WTC11 (cell line): ENCODE measurements around the gene GPATCH1. TPM values are rescaled to one million over a fixed set of nuclear protein-coding genes. Genes with fewer than 3 reads are reported as not detected.

Source experiments
- ATAC-seq: fragments of 200-7000 bp; cut with Tn5 transposase; 2 replicates; pipeline ENCODE4 v1.10.0; 2021; ENCODE audit warnings: mild to moderate bottlenecking, moderate library complexity
- CTCF ChIA-PET: fragments of 300-600 bp; sonication (Branson Sonifier 250); formaldehyde crosslinking; loops from one replicate; lab custom pipeline; 2021; ENCODE audit warnings: antibody characterized with exemption; lab: Charles Lee
- POLR2A ChIA-PET: fragments of 350-600 bp; sonication (Branson Sonifier 250); formaldehyde crosslinking; loops from one replicate; lab custom pipeline; 2021; ENCODE audit warnings: antibody characterized with exemption; lab: Charles Lee
- DNase-seq: peaks from one replicate; pipeline ENCODE4 v3.0.0; 2021; ENCODE audit warnings: low spot score
- H3K27ac Mint-ChIP-seq: 2 replicates; pipeline ENCODE4 v1.8.0; 2021; ENCODE audit warnings: mixed read lengths
- H3K27me3 Mint-ChIP-seq: 2 replicates; pipeline ENCODE4 v1.8.0; 2021; ENCODE audit warnings: low read depth, mild to moderate bottlenecking, moderate library complexity, mixed read lengths
- H3K36me3 Mint-ChIP-seq: 2 replicates; pipeline ENCODE4 v1.8.0; 2021; ENCODE audit warnings: mixed read lengths
- H3K4me1 Mint-ChIP-seq: 2 replicates; pipeline ENCODE4 v1.8.0; 2022; ENCODE audit warnings: mixed read lengths
- H3K4me3 Mint-ChIP-seq: 2 replicates; pipeline ENCODE4 v1.8.0; 2021; ENCODE audit warnings: mild to moderate bottlenecking, moderate library complexity, mixed read lengths
- H3K9me3 Mint-ChIP-seq: 2 replicates; pipeline ENCODE4 v1.8.0; 2021; ENCODE audit warnings: mixed read lengths
- EMX1 ChIP-seq: fragments of 250-450 bp; sonication (Bioruptor Pico); IDR thresholded peaks from 2 replicates; pipeline ENCODE4 v1.8.0; 2021; ENCODE audit warnings: mild to moderate bottlenecking
- ERG ChIP-seq: fragments of 250-450 bp; sonication (Bioruptor Pico); IDR thresholded peaks from 2 replicates; pipeline ENCODE4 v1.8.0; 2021; ENCODE audit warnings: mild to moderate bottlenecking
- GRHL2 ChIP-seq: fragments of 250-450 bp; sonication (Bioruptor Pico); IDR thresholded peaks from 2 replicates; pipeline ENCODE4 v1.8.0; 2022; ENCODE audit warnings: mild to moderate bottlenecking, moderate library complexity; ENCODE audit not compliant: insufficient replicate concordance, severe bottlenecking
- GTF2I ChIP-seq: fragments of 250-450 bp; sonication (Bioruptor Pico); conservative IDR thresholded peaks from 2 replicates; pipeline ENCODE4 v1.4.0; 2021; ENCODE audit warnings: mild to moderate bottlenecking
- HMGXB4 ChIP-seq: sonication (generic); formaldehyde crosslinking; IDR thresholded peaks from 2 replicates; pipeline ENCODE4 v1.8.1; 2023; ENCODE audit warnings: mild to moderate bottlenecking, moderate library complexity, missing genetic modification reagents
- IRF2 ChIP-seq: sonication (generic); formaldehyde crosslinking; IDR thresholded peaks from 2 replicates; pipeline ENCODE4 v1.8.0; 2022; ENCODE audit warnings: low read depth, missing genetic modification reagents, borderline replicate concordance
- NFYB ChIP-seq: sonication (generic); formaldehyde crosslinking; conservative IDR thresholded peaks from 2 replicates; pipeline ENCODE4 v1.8.0; 2022; ENCODE audit warnings: low read depth, missing genetic modification reagents
- OVOL2 ChIP-seq: fragments of 250-450 bp; sonication (Bioruptor Pico); IDR thresholded peaks from 2 replicates; pipeline ENCODE4 v1.9.0; 2021; ENCODE audit warnings: mild to moderate bottlenecking, borderline replicate concordance
- TCF7 ChIP-seq: sonication (generic); formaldehyde crosslinking; IDR thresholded peaks from 2 replicates; pipeline ENCODE4 v1.8.0; 2022; ENCODE audit warnings: mild to moderate bottlenecking, low read depth, missing genetic modification reagents, moderate library complexity
- TEAD4 ChIP-seq: sonication (generic); formaldehyde crosslinking; IDR thresholded peaks from 2 replicates; pipeline ENCODE4 v1.8.0; 2022; ENCODE audit warnings: mild to moderate bottlenecking, missing genetic modification reagents
- ZBTB21 ChIP-seq: sonication (generic); formaldehyde crosslinking; IDR thresholded peaks from 2 replicates; pipeline ENCODE4 v1.8.1; 2023; ENCODE audit warnings: mild to moderate bottlenecking, missing genetic modification reagents, borderline replicate concordance
- ZNF219 ChIP-seq: sonication (generic); formaldehyde crosslinking; IDR thresholded peaks from 2 replicates; pipeline ENCODE4 v1.8.0; 2023; ENCODE audit warnings: missing genetic modification reagents, mild to moderate bottlenecking, borderline replicate concordance
- ZNF532 ChIP-seq: fragments of 250-450 bp; sonication (Bioruptor Pico); IDR thresholded peaks from 2 replicates; pipeline ENCODE4 v1.9.0; 2021; ENCODE audit warnings: mild to moderate bottlenecking, borderline replicate concordance
- total RNA-seq: library from RNA; stranded (reverse); gene quantifications from 3 replicates; pipeline ENCODE4 v1.2.3, GENCODE V29; 2021
- TF ChIP-seq, protein P1 (sequence below): sonication (generic); formaldehyde crosslinking; IDR thresholded peaks from 2 replicates; pipeline ENCODE4 v1.8.0; 2023; ENCODE audit warnings: missing genetic modification reagents, mild to moderate bottlenecking, borderline replicate concordance
- TF ChIP-seq, protein P2 (sequence below): sonication (generic); formaldehyde crosslinking; IDR thresholded peaks from 2 replicates; pipeline ENCODE4 v1.8.0; 2022; ENCODE audit warnings: missing genetic modification reagents
- TF ChIP-seq, protein P3 (sequence below): sonication (generic); formaldehyde crosslinking; IDR thresholded peaks from 2 replicates; pipeline ENCODE4 v1.8.0; 2022; ENCODE audit warnings: mild to moderate bottlenecking, missing genetic modification reagents

Gene GPATCH1
- total RNA-seq, 1 experiment from 2014 or later: 10.7 TPM

DNA sequence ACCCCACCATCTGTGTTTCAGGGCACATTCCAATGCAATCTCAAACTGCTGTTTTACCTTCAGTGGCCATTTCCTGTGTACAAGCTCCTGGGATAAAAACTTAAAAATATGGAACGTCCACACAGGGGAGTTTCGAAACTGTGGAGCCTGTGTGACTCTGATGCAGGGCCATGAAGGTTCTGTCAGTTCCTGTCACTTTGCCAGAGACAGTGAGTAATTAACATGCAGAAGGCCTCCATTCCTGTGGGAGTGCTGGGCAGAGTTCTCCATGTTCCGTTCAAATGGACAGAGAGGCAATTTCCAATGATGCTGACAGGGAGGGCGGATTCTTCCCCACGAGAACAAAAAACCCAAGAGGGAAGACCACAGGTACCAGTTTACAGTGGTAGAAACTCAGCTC is 75.4 kb downstream of the GPATCH1 start (continued):
- TF ChIP-seq, protein P1, sequence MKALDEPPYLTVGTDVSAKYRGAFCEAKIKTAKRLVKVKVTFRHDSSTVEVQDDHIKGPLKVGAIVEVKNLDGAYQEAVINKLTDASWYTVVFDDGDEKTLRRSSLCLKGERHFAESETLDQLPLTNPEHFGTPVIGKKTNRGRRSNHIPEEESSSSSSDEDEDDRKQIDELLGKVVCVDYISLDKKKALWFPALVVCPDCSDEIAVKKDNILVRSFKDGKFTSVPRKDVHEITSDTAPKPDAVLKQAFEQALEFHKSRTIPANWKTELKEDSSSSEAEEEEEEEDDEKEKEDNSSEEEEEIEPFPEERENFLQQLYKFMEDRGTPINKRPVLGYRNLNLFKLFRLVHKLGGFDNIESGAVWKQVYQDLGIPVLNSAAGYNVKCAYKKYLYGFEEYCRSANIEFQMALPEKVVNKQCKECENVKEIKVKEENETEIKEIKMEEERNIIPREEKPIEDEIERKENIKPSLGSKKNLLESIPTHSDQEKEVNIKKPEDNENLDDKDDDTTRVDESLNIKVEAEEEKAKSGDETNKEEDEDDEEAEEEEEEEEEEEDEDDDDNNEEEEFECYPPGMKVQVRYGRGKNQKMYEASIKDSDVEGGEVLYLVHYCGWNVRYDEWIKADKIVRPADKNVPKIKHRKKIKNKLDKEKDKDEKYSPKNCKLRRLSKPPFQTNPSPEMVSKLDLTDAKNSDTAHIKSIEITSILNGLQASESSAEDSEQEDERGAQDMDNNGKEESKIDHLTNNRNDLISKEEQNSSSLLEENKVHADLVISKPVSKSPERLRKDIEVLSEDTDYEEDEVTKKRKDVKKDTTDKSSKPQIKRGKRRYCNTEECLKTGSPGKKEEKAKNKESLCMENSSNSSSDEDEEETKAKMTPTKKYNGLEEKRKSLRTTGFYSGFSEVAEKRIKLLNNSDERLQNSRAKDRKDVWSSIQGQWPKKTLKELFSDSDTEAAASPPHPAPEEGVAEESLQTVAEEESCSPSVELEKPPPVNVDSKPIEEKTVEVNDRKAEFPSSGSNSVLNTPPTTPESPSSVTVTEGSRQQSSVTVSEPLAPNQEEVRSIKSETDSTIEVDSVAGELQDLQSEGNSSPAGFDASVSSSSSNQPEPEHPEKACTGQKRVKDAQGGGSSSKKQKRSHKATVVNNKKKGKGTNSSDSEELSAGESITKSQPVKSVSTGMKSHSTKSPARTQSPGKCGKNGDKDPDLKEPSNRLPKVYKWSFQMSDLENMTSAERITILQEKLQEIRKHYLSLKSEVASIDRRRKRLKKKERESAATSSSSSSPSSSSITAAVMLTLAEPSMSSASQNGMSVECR: no peak
- TF ChIP-seq, protein P2, sequence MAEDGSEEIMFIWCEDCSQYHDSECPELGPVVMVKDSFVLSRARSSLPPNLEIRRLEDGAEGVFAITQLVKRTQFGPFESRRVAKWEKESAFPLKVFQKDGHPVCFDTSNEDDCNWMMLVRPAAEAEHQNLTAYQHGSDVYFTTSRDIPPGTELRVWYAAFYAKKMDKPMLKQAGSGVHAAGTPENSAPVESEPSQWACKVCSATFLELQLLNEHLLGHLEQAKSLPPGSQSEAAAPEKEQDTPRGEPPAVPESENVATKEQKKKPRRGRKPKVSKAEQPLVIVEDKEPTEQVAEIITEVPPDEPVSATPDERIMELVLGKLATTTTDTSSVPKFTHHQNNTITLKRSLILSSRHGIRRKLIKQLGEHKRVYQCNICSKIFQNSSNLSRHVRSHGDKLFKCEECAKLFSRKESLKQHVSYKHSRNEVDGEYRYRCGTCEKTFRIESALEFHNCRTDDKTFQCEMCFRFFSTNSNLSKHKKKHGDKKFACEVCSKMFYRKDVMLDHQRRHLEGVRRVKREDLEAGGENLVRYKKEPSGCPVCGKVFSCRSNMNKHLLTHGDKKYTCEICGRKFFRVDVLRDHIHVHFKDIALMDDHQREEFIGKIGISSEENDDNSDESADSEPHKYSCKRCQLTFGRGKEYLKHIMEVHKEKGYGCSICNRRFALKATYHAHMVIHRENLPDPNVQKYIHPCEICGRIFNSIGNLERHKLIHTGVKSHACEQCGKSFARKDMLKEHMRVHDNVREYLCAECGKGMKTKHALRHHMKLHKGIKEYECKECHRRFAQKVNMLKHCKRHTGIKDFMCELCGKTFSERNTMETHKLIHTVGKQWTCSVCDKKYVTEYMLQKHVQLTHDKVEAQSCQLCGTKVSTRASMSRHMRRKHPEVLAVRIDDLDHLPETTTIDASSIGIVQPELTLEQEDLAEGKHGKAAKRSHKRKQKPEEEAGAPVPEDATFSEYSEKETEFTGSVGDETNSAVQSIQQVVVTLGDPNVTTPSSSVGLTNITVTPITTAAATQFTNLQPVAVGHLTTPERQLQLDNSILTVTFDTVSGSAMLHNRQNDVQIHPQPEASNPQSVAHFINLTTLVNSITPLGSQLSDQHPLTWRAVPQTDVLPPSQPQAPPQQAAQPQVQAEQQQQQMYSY (CRISPR knock-in tag): no peak
- no peak for TF ChIP-seq EMX1 (CRISPR knock-in tag)

DNA sequence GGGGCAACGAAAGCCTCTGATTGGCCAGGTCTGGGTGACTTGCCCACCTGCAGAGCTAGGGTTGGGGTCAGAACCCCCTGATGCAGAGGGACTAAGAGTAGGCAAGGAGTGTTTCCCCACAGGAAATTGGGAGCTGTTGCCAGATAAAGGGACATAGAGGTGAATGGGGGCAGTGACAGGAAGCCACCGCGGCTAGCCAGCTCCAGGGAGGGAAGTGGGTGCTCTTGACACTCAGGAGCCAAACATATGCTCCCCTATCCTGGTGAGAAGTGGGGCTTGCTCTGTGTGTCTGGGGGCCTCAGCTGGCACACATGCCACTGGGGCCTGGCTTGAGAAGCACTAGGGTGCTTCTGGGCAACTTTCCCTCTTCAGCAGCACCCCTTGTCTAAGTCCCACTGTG is 76.9 kb downstream of the GPATCH1 start:
- TF ChIP-seq TCF7 (CRISPR knock-in tag) (no peak), NFYB (CRISPR knock-in tag) (no peak), TEAD4 (CRISPR knock-in tag) (no peak), ZBTB21 (no peak), OVOL2 (CRISPR knock-in tag) (no peak), IRF2 (no peak), ERG (CRISPR knock-in tag) (no peak), GTF2I (no peak), HMGXB4 (CRISPR knock-in tag) (no peak), ZNF219 (no peak), GRHL2 (CRISPR knock-in tag) (no peak), ZNF532 (CRISPR knock-in tag) (no peak)
- TF ChIP-seq, protein P3, sequence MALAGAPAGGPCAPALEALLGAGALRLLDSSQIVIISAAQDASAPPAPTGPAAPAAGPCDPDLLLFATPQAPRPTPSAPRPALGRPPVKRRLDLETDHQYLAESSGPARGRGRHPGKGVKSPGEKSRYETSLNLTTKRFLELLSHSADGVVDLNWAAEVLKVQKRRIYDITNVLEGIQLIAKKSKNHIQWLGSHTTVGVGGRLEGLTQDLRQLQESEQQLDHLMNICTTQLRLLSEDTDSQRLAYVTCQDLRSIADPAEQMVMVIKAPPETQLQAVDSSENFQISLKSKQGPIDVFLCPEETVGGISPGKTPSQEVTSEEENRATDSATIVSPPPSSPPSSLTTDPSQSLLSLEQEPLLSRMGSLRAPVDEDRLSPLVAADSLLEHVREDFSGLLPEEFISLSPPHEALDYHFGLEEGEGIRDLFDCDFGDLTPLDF (CRISPR knock-in tag): no peak
- DNase-seq (no peak), ATAC-seq (no peak)
- Mint-ChIP-seq H3K27ac (no peak overlapping the region), H3K4me1 (no peaks in the 10 kb centered on the region), H3K36me3 (no peaks in the 10 kb centered on the region), H3K9me3 (peaks cover 9% of the 10 kb centered on the region), H3K4me3 (no peak overlapping the region), H3K27me3 (no peaks in the 10 kb centered on the region)
- CTCF ChIA-PET: interaction anchor here (1.1 to 2.0 kb wide), 3 partner anchors 10 to 26 kb away, joined by 3 to 6 read pairs (median 4); no protein-coding TSS in a partner anchor
- POLR2A ChIA-PET: no interaction called here
